B cell (primary cell): ENCODE results near the gene BEAN1. TPM values are rescaled to one million over a fixed set of nuclear protein-coding genes. Genes with fewer than 3 reads are reported as not detected.

Experiments
- ATAC-seq: fragments of 200-7000 bp; cut with Tn5 transposase; one replicate; pipeline ENCODE4 v1.10.0; 2021; ENCODE audit warnings: low read depth, mild to moderate bottlenecking, moderate number of reproducible peaks, moderate library complexity
- CTCF ChIA-PET: fragments of 350-600 bp; sonication (Branson Sonifier 250); formaldehyde crosslinking; loops from one replicate; lab custom pipeline; 2021; ENCODE audit warnings: antibody characterized with exemption, inconsistent platforms; lab: Charles Lee
- POLR2A ChIA-PET: fragments of 350-600 bp; sonication (Branson Sonifier 250); formaldehyde crosslinking; loops from one replicate; lab custom pipeline; 2021; ENCODE audit warnings: antibody characterized with exemption; lab: Charles Lee
- DNase-seq: peaks from one replicate; pipeline ENCODE4 v3.0.0; 2013
- H2AFZ ChIP-seq: 2 replicates; pipeline ENCODE4 v1.6.1; 2012; ENCODE audit warnings: mild to moderate bottlenecking, low read depth, low read length; ENCODE audit not compliant: insufficient read depth, poor library complexity, severe bottlenecking
- H3K27ac ChIP-seq, 2 donors: 1 replicate in 1 of 2; 2 replicates in 1 of 2; pipeline ENCODE4 v1.5.1; 2012 to 2013; ENCODE audit warnings: low read length in 2 of 2, mild to moderate bottlenecking in 2 of 2, moderate library complexity in 1 of 2
- H3K27me3 ChIP-seq, 4 experiments: fragments of 200-600 bp in 1 of 4; sonication (generic) in 1 of 4; replicated peaks in 1 of 4; 1 replicate in 2 of 4; 2 replicates in 2 of 4; pipeline versions ENCODE4 v1.6.1 to v1.7.0; 2013 to 2016; ENCODE audit warnings: low read length in 3 of 4, mild to moderate bottlenecking in 2 of 4, mixed read lengths in 1 of 4, moderate library complexity in 1 of 4; ENCODE audit not compliant: insufficient read depth in 4 of 4, control insufficient read depth in 3 of 4; ENCODE audit errors: control extremely low read depth in 1 of 4
- H3K36me3 ChIP-seq, 2 experiments: replicated peaks in 1 of 2; 1 replicate in 1 of 2; 2 replicates in 1 of 2; pipeline versions ENCODE4 v1.6.1 to v1.7.1; 2013; ENCODE audit warnings: low read length in 1 of 2; ENCODE audit not compliant: insufficient read depth in 2 of 2, control insufficient read depth in 1 of 2; ENCODE audit errors: control extremely low read depth in 1 of 2, extremely low read depth in 1 of 2
- H3K4me1 ChIP-seq, 2 donors: fragments of 200-600 bp in 1 of 2; sonication (generic) in 1 of 2; 1 replicate in 1 of 2; 2 replicates in 1 of 2; pipeline versions ENCODE4 v1.5.1 to v1.6.1; 2013 to 2017; ENCODE audit warnings: low read length in 2 of 2; ENCODE audit not compliant: control insufficient read depth in 2 of 2, insufficient read depth in 2 of 2
- H3K4me2 ChIP-seq: replicated peaks from 2 replicates; pipeline ENCODE3; 2012; ENCODE audit warnings: mild to moderate bottlenecking, low read depth, low read length; ENCODE audit not compliant: poor library complexity, severe bottlenecking
- H3K4me3 ChIP-seq, 5 experiments: fragments of 200-600 bp in 1 of 5; sonication (generic) in 1 of 5; 1 replicate in 3 of 5; 2 replicates in 2 of 5; pipeline versions ENCODE4 v1.5.1 to v1.7.0; 2011 to 2016; ENCODE audit warnings: low read length in 4 of 5, mild to moderate bottlenecking in 4 of 5, low read depth in 2 of 5, control low read depth in 1 of 5, moderate library complexity in 1 of 5; ENCODE audit not compliant: insufficient read depth in 1 of 5; ENCODE audit errors: control extremely low read depth in 1 of 5, extremely low read depth in 1 of 5
- H3K79me2 ChIP-seq: fragments of 200-600 bp; sonication (generic); one replicate; pipeline ENCODE4 v1.6.0; 2016; ENCODE audit warnings: low read length; ENCODE audit not compliant: control insufficient read depth, insufficient read depth
- H3K9ac ChIP-seq: fragments of 200-600 bp; sonication (generic); 2 replicates; pipeline ENCODE4 v1.6.1; 2017; ENCODE audit warnings: mild to moderate bottlenecking, low read length, moderate library complexity
- H3K9me3 ChIP-seq, 3 donors: one replicate each; pipeline versions ENCODE4 v1.6.1 to v1.7.1; 2013; ENCODE audit warnings: low read length in 2 of 3; ENCODE audit not compliant: control insufficient read depth in 2 of 3, insufficient read depth in 1 of 3; ENCODE audit errors: control extremely low read depth in 1 of 3
- H4K20me1 ChIP-seq: 2 replicates; pipeline ENCODE4 v1.6.0; 2012; ENCODE audit warnings: mild to moderate bottlenecking, low read length; ENCODE audit not compliant: insufficient read depth, control insufficient read depth, poor library complexity, severe bottlenecking
- H3K27ac Mint-ChIP-seq: one replicate; pipeline ENCODE4 v1.8.0; 2021; ENCODE audit warnings: mixed read lengths
- H3K27me3 Mint-ChIP-seq: one replicate; pipeline ENCODE4 v1.8.0; 2021; ENCODE audit warnings: mixed read lengths
- H3K4me1 Mint-ChIP-seq: one replicate; pipeline ENCODE4 v1.8.0; 2021; ENCODE audit warnings: mixed read lengths
- H3K4me3 Mint-ChIP-seq: one replicate; pipeline ENCODE4 v1.8.0; 2021; ENCODE audit warnings: mixed read lengths
- H3K9me3 Mint-ChIP-seq: one replicate; pipeline ENCODE4 v1.8.0; 2022; ENCODE audit warnings: mixed read lengths; ENCODE audit not compliant: insufficient read depth
- CTCF ChIP-seq: fragments of 200-600 bp; IDR thresholded peaks from one replicate; pipeline ENCODE4 v1.8.0; 2022; ENCODE audit warnings: antibody characterized with exemption, mild to moderate bottlenecking
- EZH2 ChIP-seq: IDR thresholded peaks from 2 replicates; pipeline ENCODE4 v1.6.1; 2012; ENCODE audit warnings: borderline replicate concordance, low read depth, mild to moderate bottlenecking, moderate library complexity, low read length; ENCODE audit not compliant: insufficient read depth, poor library complexity, severe bottlenecking
- WGBS: methylation state at CpG from one replicate; pipeline ENCODE4 v1.1.5; 2013; ENCODE audit warnings: missing lambda C conversion rate; ENCODE audit not compliant: insufficient coverage; 5-methylcytosine and 5-hydroxymethylcytosine counted together
- intact Hi-C: fragments of 100-400 bp; cut with micrococcal nuclease; formaldehyde crosslinking; loops from one replicate; pipeline ENCODE4 v1.10.0; 2022
- polyA plus RNA-seq: library from polyadenylated mRNA; depleted of rRNA; stranded (reverse); fragments of >200 nt; gene quantifications from 2 replicates; pipeline ENCODE4 v1.2.3, GENCODE V29; 2012
- total RNA-seq, 2 donors: library from RNA; stranded (reverse); fragments of 120-200 nt in 1 of 2; gene quantifications; 1 replicate in 1 of 2; 2 replicates in 1 of 2; pipeline versions ENCODE4 v1.2.3 to v1.2.4, GENCODE V29; 2013 to 2022

The BEAN1 gene
- total and polyA plus RNA-seq, 2 donors (not counting 1 experiment from before 2014, with no cell fraction given) = not detected

GRCh38 chr16:66406534-66407221, 20.4 kb upstream of the BEAN1 start:
- peak overlapping the region; percentile 77 for H2AFZ ChIP-seq
- intact Hi-C loops = loop anchor here (1.0 to 2.0 kb wide), 8 partner anchors 72 to 345 kb away; partner anchors contain the start of genes CMTM3 and DYNC1LI2
- TF ChIP-seq EZH2 (no peak), CTCF (peak; percentile 96)
- H3K9ac ChIP-seq = peak overlapping the region; percentile 64
- Mint-ChIP-seq H3K9me3 (no peaks in the 10 kb centered on the region), H3K27me3 (peaks cover 47% of the 10 kb centered on the region), H3K4me3 (peak overlapping the region; percentile 79), H3K4me1 (peaks cover 14% of the 10 kb centered on the region), H3K27ac (no peak overlapping the region)
- no peaks in the 10 kb centered on the region for H3K9me3 ChIP-seq
- H3K36me3 ChIP-seq = no peaks in the 10 kb centered on the region
- H3K4me1 ChIP-seq = peaks cover 16 to 18% of the 10 kb centered on the region in 2 donors
- WGBS = 3% methylated on average over 31 of the region's 35 CpGs
- H3K4me2 ChIP-seq = peak overlapping the region; percentile 83
- POLR2A ChIA-PET = no interaction called here
- DNase-seq = peak; percentile 88
- peak overlapping the region in 4 of 5 experiments; percentile 10 to 56 (median 44) for H3K4me3 ChIP-seq
- no peaks in the 10 kb centered on the region for H3K79me2 ChIP-seq
- ATAC-seq = peak; percentile 92
- peaks cover 0 to 22% (median 17%) of the 10 kb centered on the region in 4 experiments for H3K27me3 ChIP-seq
- no peak overlapping the region for H3K27ac ChIP-seq
- H4K20me1 ChIP-seq = no peaks in the 10 kb centered on the region
- CTCF ChIA-PET = interaction anchor here (0.6 to 5.3 kb wide), 47 partner anchors 8 to 475 kb away, joined by 3 to 87 read pairs (median 4); partner anchors contain the start of genes CKLF, CMTM3, DYNC1LI2 and NAE1
